ENCODE data around the gene CRMP1. TPM values are rescaled to one million over a fixed set of nuclear protein-coding genes. Genes with fewer than 3 reads are reported as not detected.
"Not testable (repeated sequence)": the region's sequence is repeated elsewhere in the genome, so short reads cannot be mapped to it uniquely, and the experiment has no call there.

Gene CRMP1
- total RNA-seq, 2 donors from 2014 or later: not detected

DNA sequence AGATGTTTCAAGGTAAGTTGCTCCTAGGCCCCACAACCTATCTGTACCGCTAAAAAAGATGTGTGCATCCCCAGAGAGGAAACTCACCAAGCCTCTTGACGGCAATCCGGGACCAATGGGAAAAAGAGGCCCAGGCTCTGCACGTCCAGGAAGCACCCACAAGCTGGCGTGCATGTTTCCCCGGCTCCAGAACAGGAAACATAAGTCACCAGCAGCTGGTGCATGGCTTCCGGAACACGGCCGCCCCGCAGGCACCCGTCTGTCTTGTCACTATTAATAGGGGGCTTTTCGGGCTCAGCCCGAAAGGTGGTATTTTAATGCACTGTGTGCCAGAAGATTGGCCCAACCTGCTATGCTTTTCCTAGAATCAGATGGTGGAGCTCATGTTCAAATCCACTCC is 22.2 kb downstream of the CRMP1 start:
- Mint-ChIP-seq H3K4me1 (ENCODE audit: low read depth in 2 of 2) (peaks cover 12 to 25% of the 10 kb centered on the region in 2 donors), H3K36me3 (no peaks in the 10 kb centered on the region), H3K4me3 (no peak overlapping the region), H3K27ac (no peak overlapping the region), H3K27me3 (peaks cover 19 to 38% of the 10 kb centered on the region in 2 donors), H3K9me3 (no peaks in the 10 kb centered on the region)
- DNase-seq (ENCODE audit: low spot score) (no peak), ATAC-seq (no peak)

DNA sequence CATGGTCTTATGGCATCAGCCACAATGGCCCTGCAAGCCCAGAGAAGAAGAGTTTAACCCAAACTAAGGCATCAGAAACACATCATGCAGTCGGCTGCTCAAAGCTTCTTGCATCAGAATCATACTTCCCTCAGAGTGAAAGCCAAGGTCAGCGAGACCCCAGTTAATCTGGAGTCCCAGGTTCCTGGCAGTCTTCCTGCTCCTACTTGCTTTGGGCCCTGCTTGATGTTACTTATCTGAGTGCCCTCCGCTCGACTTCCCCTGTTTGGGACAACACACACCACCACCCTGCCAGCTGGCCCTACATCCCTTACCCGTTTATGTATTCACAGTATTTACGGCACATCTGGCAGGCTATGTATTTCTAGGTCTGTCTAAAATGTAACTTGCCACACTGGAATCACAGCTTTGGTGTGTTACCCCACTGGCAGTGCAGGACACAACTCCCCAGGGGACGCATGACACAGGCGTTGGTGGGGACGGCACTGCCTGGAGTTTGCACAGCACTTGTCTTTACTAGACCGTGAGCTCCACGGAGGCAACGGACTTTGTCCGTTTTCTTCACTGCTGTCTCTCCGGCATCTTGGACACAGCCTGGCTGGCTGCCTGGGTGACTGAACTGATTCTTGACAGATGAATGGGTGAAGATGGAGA is 22.8 kb downstream of the CRMP1 start:
- peaks cover 12 to 26% of the 10 kb centered on the region in 2 donors for H3K4me1 Mint-ChIP-seq (ENCODE audit: low read depth in 2 of 2)
- no peak for ATAC-seq
- no peak overlapping the region for H3K4me3 Mint-ChIP-seq
- H3K9me3 Mint-ChIP-seq: no peaks in the 10 kb centered on the region
- no peak overlapping the region for H3K27ac Mint-ChIP-seq
- no peak for DNase-seq (ENCODE audit: low spot score)
- H3K36me3 Mint-ChIP-seq: no peaks in the 10 kb centered on the region
- peaks cover 17 to 39% of the 10 kb centered on the region in 2 donors for H3K27me3 Mint-ChIP-seq

DNA sequence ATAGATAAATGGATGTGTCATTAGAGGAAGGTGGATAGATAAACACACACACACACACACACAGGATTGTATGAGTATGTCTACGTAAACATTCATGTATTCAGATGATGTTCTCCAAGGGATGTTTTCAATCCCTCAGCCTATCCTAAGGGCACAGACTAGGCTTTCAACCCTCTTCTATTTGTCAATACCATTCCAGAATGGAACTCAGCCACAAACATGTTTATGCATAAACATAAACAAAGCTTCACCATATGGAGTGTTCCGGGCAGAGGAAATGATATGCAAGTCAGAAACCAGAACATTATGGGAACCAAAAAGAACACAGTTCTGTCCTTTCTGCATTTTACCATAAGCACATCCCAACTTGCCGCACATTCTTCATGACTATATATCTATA is 25.0 kb downstream of the CRMP1 start:
- no peak overlapping the region for H3K27ac Mint-ChIP-seq
- ATAC-seq (no peak), DNase-seq (ENCODE audit: low spot score) (no peak)
- H3K4me1 Mint-ChIP-seq (ENCODE audit: low read depth in 2 of 2): peaks cover 18 to 42% of the 10 kb centered on the region in 2 donors
- no peaks in the 10 kb centered on the region for H3K36me3 Mint-ChIP-seq
- H3K9me3 Mint-ChIP-seq: no peaks in the 10 kb centered on the region
- no peak overlapping the region for H3K4me3 Mint-ChIP-seq
- H3K27me3 Mint-ChIP-seq: peaks cover 13 to 29% of the 10 kb centered on the region in 2 donors

DNA sequence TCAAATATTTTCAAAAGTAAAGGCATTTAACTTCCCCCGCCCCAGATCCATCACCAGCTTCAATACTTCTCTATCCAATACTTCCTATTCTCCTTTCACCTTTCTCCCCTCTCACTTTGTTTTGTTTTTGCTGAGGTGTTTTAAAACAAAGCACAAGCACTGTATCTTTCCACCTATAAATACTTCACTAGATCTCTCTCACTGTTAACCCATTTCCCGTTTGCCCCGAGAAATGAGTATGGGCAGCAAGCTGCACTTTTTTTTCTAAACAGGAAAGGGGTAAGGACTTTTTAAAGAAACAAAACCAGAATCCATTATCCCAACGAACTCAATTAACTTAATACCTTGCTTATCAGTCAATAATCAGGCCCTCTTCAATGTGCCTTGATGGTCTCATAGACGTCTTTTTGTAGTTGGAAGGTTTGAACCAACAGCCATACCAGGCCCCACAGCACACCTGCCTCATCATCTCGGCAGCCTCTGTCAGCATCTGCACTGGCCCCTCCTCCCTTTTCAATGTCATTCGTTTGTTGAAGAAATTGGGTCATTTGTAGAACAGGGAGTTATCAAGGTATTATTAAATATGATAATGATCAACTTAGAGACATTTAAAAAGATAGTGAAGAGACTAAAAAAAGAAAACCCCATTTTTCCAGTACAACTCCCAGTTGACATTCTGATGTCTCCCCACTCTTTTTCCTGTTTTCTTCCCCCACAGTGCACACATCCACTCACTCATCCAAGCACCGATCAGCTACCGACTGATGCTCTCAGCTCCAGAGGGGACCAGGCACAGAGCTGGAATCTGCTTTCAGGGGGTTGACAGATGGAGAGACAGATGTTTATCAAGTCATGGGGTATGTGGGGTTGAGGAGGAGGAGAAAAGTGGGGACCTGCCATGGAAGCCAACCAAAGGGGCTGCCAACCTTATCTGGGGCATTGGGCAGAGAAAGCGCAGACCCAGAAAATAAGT is 25.8 kb downstream of the CRMP1 start:
- DNase-seq (ENCODE audit: low spot score): no peak
- Mint-ChIP-seq H3K27ac (no peak overlapping the region), H3K9me3 (no peaks in the 10 kb centered on the region), H3K27me3 (peaks cover 15 to 33% of the 10 kb centered on the region in 2 donors), H3K4me3 (peak overlapping the region; percentile 49), H3K4me1 (ENCODE audit: low read depth in 2 of 2) (peaks cover 18 to 42% of the 10 kb centered on the region in 2 donors), H3K36me3 (no peaks in the 10 kb centered on the region)
- no peak for ATAC-seq

DNA sequence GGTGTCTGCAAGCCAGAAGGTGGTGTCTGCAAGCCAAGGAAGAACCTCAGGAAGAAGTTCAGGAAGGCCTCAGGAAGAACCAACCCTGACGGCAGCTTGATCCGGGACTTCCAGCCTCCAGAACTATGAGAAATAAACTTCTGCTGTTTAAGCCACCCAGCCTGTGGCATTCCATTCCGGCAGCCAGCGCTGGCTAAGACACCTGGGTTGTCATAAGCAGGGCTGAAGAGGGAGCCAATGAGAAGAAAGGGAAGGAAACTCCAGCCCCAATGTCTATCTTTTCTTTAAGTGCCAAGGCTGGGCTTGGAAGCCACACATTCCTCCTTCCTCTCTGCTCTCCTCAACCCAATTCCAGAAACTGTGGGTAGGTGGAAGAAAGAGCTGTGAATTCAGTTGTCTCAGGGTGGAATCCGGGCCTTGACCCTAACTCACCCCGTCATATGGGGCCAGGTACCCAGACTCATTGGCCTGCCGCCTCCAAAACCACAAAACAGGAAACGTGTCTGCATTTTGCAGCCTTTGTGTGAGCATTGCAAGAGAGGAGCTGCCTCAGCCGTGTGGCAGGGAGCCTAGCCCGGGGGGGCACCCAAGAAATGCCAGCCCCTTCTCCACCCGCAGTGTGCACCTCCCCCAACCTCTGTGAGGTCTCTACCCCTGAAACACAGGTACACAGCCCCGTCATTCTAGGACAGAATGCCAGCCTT is 26.8 kb downstream of the CRMP1 start:
- Mint-ChIP-seq H3K4me3 (peak overlapping the region; percentile 49), H3K36me3 (no peaks in the 10 kb centered on the region), H3K27me3 (peaks cover 17 to 37% of the 10 kb centered on the region in 2 donors), H3K9me3 (no peaks in the 10 kb centered on the region), H3K4me1 (ENCODE audit: low read depth in 2 of 2) (peaks cover 18 to 42% of the 10 kb centered on the region in 2 donors), H3K27ac (peak overlapping the region in 1 of 2 donors; percentile 21)
- ATAC-seq: peak; percentile 17 to 65
- DNase-seq (ENCODE audit: low spot score): no peak

DNA sequence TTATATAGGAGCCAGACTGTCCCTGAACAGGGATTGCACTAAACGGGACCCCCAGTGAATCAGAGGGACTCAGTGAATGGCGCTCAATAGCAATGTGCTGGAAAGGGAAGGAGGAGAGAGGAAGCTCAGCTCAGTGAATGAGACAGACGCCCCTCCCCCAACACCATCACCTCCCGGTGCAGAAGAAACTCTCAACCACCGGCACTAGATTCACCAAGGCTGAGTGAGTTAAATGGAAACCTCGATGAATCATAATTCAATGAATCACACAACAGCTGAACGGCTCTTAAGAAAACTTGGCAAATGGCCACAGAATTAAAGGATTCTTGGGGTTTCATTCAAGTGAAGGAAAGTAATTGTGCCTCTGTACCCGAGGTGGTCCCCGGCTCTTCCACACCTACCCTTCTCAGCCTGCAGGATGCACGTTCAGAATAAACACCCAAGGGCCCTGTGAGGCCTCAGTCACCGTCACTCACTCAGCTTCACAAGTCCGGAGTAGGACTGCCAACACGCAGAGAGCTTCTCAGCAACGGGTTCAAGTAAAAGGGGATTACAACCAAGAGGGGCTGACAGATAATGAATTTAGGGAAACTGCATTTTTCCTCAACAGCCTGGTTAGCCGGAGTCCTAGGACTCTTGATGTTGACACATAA is 29.3 kb downstream of the CRMP1 start:
- Mint-ChIP-seq H3K4me3 (peak overlapping the region; percentile 57), H3K4me1 (ENCODE audit: low read depth in 2 of 2) (peaks cover 18 to 34% of the 10 kb centered on the region in 2 donors), H3K9me3 (no peaks in the 10 kb centered on the region), H3K27me3 (peaks cover 7 to 24% of the 10 kb centered on the region in 2 donors), H3K27ac (no peak overlapping the region), H3K36me3 (no peaks in the 10 kb centered on the region)
- ATAC-seq (peak; percentile 80 to 92), DNase-seq (ENCODE audit: low spot score) (peak; percentile 64)

DNA sequence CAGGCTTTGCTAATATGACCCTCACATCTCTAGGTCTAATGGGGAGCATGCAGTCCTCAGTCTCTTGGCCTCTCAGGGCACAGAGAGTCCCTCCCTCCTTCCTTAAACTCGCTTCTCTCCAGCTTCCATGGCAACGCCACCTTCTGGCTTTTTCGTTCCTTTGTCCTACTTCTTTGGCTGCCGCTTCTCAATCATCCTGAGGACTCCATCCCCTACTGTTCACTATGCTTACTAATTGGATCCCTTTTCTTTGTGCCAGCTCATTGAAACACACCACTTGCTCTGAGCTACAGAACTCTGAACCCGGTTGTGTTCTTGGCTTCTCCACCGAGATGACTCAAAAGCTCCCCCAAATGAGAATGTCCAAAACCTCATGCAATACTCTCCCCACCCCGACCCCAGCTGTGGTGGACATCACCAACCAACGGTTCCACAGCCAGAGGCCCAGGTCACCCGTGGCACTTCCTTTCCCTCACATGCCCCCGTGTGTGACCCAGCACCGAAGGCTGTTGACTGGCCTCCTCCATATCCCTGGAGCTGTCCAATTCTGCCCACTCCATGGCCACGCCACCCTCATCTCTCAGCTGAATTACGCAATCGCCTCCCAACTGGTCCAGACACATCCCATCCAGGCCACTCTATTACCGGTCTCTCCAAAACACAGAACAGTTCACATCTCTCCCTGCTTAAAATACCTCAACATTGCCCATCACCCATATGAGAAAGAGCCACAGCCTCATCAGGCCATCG is 34.7 kb downstream of the CRMP1 start:
- H3K36me3 Mint-ChIP-seq: no peaks in the 10 kb centered on the region
- H3K9me3 Mint-ChIP-seq: no peaks in the 10 kb centered on the region
- H3K4me1 Mint-ChIP-seq (ENCODE audit: low read depth in 2 of 2): peaks cover 0 to 1% of the 10 kb centered on the region in 2 donors
- H3K4me3 Mint-ChIP-seq: no peak overlapping the region
- H3K27ac Mint-ChIP-seq: no peak overlapping the region
- DNase-seq (ENCODE audit: low spot score) (no peak), ATAC-seq (no peak)
- peaks cover 4 to 8% of the 10 kb centered on the region in 2 donors for H3K27me3 Mint-ChIP-seq

DNA sequence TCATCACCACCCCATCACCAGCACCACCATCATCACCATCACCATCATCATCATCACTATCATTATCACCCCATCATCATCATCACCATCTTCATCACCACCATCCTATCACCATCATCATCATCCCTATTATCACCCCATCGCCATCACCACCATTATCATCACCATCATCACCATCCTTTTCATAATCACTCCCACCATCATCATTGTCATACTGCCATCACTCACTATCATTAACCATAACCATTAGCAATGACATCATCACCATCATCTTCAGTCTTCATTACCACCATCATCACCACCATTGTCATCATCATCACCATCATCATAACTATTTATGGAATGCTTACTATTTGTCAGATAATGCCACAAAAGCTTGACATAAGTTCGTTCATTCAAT is 35.7 kb downstream of the CRMP1 start:
- H3K4me3 Mint-ChIP-seq: no peak overlapping the region
- H3K27me3 Mint-ChIP-seq: peaks cover 3 to 12% of the 10 kb centered on the region in 2 donors
- no peaks in the 10 kb centered on the region for H3K4me1 Mint-ChIP-seq (ENCODE audit: low read depth in 2 of 2)
- ATAC-seq (no peak), DNase-seq (ENCODE audit: low spot score) (no peak)
- no peaks in the 10 kb centered on the region for H3K36me3 Mint-ChIP-seq
- H3K27ac Mint-ChIP-seq: no peak overlapping the region
- H3K9me3 Mint-ChIP-seq: no peaks in the 10 kb centered on the region

DNA sequence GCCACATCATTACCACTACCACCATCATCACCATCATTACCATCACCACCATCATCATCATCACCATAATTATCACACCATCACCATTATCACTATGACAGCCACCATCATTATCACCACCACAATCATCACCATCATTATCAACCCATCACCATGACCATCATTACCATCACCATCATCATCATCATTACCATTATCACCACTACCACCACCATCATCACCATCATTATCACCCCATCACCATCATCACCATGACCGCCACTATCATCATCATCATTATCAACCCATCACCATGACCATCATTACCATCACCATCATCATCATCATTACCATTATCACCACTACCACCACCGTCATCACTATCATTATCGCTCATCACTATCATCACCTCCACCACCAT is 36.5 kb downstream of the CRMP1 start:
- peaks cover 1 to 15% of the 10 kb centered on the region in 2 donors for H3K27me3 Mint-ChIP-seq
- H3K36me3 Mint-ChIP-seq; H3K27ac Mint-ChIP-seq; H3K9me3 Mint-ChIP-seq; H3K4me1 Mint-ChIP-seq (ENCODE audit: low read depth in 2 of 2); ATAC-seq; H3K4me3 Mint-ChIP-seq; DNase-seq (ENCODE audit: low spot score): not testable (repeated sequence)

DNA sequence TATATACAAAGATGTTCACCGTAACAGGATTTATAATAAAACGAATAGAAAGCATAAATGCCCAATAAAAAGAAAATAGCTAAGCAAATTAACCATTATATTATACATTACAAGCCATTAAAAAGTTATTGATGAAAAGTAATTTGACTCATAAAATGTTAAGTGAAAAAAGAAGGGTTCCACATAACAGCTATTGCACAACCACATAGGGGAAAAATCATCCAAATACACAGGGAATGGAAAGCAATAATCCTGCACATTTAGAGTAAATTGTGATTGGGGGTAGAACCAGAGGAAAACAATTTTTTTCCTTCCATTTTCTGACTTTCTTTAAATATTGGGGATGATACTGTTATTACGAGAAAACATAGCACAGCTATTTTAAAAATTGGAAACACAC is 38.0 kb downstream of the CRMP1 start:
- DNase-seq (ENCODE audit: low spot score) (no peak), ATAC-seq (no peak)
- Mint-ChIP-seq H3K27me3 (peaks cover 9 to 28% of the 10 kb centered on the region in 2 donors), H3K27ac (no peak overlapping the region), H3K9me3 (no peaks in the 10 kb centered on the region), H3K4me3 (no peak overlapping the region), H3K4me1 (ENCODE audit: low read depth in 2 of 2) (no peaks in the 10 kb centered on the region), H3K36me3 (no peaks in the 10 kb centered on the region)

DNA sequence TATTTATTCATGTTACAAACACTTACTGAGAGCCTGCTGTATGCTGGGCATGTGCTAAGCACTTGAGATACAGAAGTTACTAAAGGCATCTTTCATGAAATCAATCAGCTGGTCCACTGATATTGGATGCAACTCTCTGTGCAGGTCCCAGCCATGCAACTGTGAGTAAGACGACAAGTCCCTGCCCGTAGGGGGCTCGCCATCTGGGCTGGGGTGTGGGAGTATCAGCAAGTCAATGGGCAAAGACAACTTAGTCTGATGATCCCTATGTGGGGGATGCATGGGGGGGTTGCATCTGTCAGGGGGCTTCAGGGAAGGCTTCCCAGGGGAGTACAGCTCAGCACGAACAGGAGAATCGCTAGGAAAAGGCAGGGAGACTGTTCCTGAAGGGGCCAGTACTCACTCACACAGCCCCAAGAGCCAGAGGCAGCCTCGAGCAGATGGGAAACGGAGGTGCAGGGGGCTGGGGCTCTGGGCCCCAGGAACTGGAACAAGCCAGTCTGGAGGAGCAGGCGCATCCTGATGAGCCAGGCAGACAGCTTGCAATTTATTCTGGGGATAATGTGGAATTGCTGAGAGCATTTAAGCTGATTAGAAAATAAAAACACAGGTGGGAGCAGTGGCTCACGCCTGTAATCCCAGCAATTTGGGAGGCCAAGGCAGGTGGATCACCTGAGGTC is 40.2 kb downstream of the CRMP1 start:
- H3K36me3 Mint-ChIP-seq: no peaks in the 10 kb centered on the region
- no peak overlapping the region for H3K4me3 Mint-ChIP-seq
- no peaks in the 10 kb centered on the region for H3K4me1 Mint-ChIP-seq (ENCODE audit: low read depth in 2 of 2)
- peaks cover 16 to 51% of the 10 kb centered on the region in 2 donors for H3K27me3 Mint-ChIP-seq
- ATAC-seq: no peak
- no peak for DNase-seq (ENCODE audit: low spot score)
- no peak overlapping the region for H3K27ac Mint-ChIP-seq
- no peaks in the 10 kb centered on the region for H3K9me3 Mint-ChIP-seq

DNA sequence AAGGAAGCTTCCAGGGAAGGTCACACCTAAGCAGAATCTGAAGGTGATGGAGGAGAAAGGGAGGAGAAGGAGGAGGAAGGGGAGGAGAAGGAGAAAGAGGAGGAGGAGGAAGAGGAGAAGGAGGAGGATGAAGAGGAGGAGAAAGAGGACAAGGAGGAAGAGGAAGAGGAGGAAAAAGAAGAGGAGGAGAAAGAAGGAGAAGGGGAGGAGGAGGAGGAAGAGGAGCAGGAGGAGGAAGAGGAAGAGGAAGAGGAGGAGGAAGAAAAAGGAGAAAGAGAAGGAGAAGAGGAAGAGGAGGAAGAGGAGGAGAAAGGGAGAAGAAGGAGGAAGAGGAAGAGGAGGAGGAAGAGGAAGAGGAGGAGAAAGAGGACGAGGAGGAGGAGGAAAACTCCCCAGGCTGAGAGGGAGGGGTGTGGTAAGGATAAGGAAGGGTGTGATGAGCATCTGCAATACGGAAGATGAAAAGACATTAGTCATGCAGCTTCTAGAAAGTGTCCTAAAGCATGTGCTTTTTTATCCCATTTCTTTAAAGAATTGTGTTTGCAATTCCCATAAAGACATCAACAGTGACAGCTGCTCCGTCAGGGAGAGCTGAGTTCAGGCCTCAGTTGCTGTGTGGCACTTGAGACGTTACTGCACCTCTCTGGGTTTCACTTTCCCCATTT is 41.1 kb downstream of the CRMP1 start:
- H3K9me3 Mint-ChIP-seq: no peaks in the 10 kb centered on the region
- no peaks in the 10 kb centered on the region for H3K4me1 Mint-ChIP-seq (ENCODE audit: low read depth in 2 of 2)
- DNase-seq (ENCODE audit: low spot score) (no peak), ATAC-seq (no peak)
- no peak overlapping the region for H3K4me3 Mint-ChIP-seq
- H3K36me3 Mint-ChIP-seq: no peaks in the 10 kb centered on the region
- peaks cover 16 to 57% of the 10 kb centered on the region in 2 donors for H3K27me3 Mint-ChIP-seq
- no peak overlapping the region for H3K27ac Mint-ChIP-seq
